ENCODE measurements around the gene NDUFA7.

DNA sequence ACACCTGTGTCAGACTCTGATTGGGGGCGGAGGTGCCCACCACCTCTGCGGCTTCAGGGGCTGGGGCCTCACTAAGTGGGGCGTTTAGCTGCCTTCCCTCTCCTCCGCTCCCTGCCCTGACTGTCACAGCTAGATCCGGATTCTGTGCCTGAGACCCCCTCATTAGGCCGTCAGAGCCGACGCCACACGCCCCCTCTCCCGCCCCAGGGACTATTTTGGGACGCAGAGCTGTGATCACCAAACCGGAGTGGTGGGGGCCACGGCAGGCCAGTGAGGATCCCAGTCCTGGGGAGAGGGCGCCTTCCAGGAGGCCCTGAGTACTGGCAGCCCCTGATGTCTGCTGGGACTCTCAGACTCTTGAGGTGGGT lies 21.1 kb upstream of the NDUFA7 start:
- TF ChIP-seq, protein P1, sequence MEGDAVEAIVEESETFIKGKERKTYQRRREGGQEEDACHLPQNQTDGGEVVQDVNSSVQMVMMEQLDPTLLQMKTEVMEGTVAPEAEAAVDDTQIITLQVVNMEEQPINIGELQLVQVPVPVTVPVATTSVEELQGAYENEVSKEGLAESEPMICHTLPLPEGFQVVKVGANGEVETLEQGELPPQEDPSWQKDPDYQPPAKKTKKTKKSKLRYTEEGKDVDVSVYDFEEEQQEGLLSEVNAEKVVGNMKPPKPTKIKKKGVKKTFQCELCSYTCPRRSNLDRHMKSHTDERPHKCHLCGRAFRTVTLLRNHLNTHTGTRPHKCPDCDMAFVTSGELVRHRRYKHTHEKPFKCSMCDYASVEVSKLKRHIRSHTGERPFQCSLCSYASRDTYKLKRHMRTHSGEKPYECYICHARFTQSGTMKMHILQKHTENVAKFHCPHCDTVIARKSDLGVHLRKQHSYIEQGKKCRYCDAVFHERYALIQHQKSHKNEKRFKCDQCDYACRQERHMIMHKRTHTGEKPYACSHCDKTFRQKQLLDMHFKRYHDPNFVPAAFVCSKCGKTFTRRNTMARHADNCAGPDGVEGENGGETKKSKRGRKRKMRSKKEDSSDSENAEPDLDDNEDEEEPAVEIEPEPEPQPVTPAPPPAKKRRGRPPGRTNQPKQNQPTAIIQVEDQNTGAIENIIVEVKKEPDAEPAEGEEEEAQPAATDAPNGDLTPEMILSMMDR (IDR thresholded peaks at IDR 0.05): no peak
- no peak for TF ChIP-seq POLR2A (IDR thresholded peaks at IDR 0.05)

Measured in heart left ventricle (tissue), 13 donors.